IMR-90 (cell line): Measurements from ENCODE around the gene ANGPTL7. TPM values are rescaled to one million over a fixed set of nuclear protein-coding genes. Genes with fewer than 3 reads are reported as not detected.
A peak's percentile ranks its signal among the peaks of the same experiment; 100 is the strongest.

Experiments used
- ATAC-seq: fragments of 200-7000 bp; cut with Tn5 transposase; 2 replicates; pipeline ENCODE4 v1.9.1; 2020; ENCODE audit warnings: low read depth, mild to moderate bottlenecking, moderate library complexity
- BruUV-seq: library from RNA; stranded (reverse); fragments of 400-500 nt; replicated peaks from 2 replicates; lab custom pipeline; 2021; lab: Mats Ljungman, UMichigan
- CTCF ChIA-PET: fragments of 300-600 bp; formaldehyde crosslinking; extraction: SDS; loops from one replicate; lab custom pipeline; 2021; ENCODE audit warnings: antibody characterized with exemption; lab: Yijun Ruan, JAX
- POLR2A ChIA-PET: fragments of 300-600 bp; sonication (Branson Sonifier 250); formaldehyde crosslinking; loops from one replicate; lab custom pipeline; 2022; ENCODE audit warnings: antibody characterized with exemption; ENCODE audit not compliant: unreplicated experiment; lab: Charles Lee
- DNase-seq: peaks from one replicate; pipeline ENCODE4 v3.0.0; 2013
- H2AFZ ChIP-seq: replicated peaks from 2 replicates; pipeline ENCODE3; 2013; ENCODE audit warnings: low read length, mild to moderate bottlenecking; ENCODE audit not compliant: poor library complexity
- H2AK5ac ChIP-seq: 2 replicates; pipeline ENCODE4 v1.6.1; 2013; ENCODE audit warnings: low read depth, low read length, inconsistent platforms
- H2AK9ac ChIP-seq: replicated peaks from 2 replicates; pipeline ENCODE3; 2013; ENCODE audit warnings: mild to moderate bottlenecking, low read depth, low read length, moderate library complexity; ENCODE audit not compliant: poor library complexity
- H2BK120ac ChIP-seq: 2 replicates; pipeline ENCODE4 v1.6.1; 2013; ENCODE audit warnings: low read depth, low read length, inconsistent platforms
- H2BK15ac ChIP-seq: 3 replicates; pipeline ENCODE4 v1.6.1; 2013; ENCODE audit warnings: low read depth, low read length, inconsistent platforms
- H2BK20ac ChIP-seq: 2 replicates; pipeline ENCODE4 v1.6.1; 2013; ENCODE audit warnings: low read depth, mild to moderate bottlenecking, inconsistent platforms, low read length, moderate library complexity
- H2BK5ac ChIP-seq: 2 replicates; pipeline ENCODE4 v1.6.1; 2013; ENCODE audit warnings: mild to moderate bottlenecking, low read depth, low read length, inconsistent platforms; ENCODE audit not compliant: poor library complexity, severe bottlenecking
- H3K14ac ChIP-seq: replicated peaks from 2 replicates; pipeline ENCODE4 v1.6.1; 2013; ENCODE audit warnings: low read depth, low read length, inconsistent platforms
- H3K18ac ChIP-seq: 2 replicates; pipeline ENCODE4 v1.6.1; 2013; ENCODE audit warnings: low read depth, low read length, control low read depth
- H3K23ac ChIP-seq: 2 replicates; pipeline ENCODE4 v1.6.1; 2013; ENCODE audit warnings: low read depth, low read length, inconsistent platforms
- H3K27ac ChIP-seq: 2 replicates; pipeline ENCODE4 v1.5.1; 2013; ENCODE audit warnings: mild to moderate bottlenecking, control low read depth, low read length; ENCODE audit not compliant: insufficient read depth
- H3K27me3 ChIP-seq: 2 replicates; pipeline ENCODE4 v1.6.1; 2013; ENCODE audit warnings: low read length; ENCODE audit not compliant: control insufficient read depth, insufficient read depth
- H3K36me3 ChIP-seq: 2 replicates; pipeline ENCODE4 v1.6.1; 2013; ENCODE audit warnings: low read length, mixed read lengths; ENCODE audit not compliant: control insufficient read depth, insufficient read depth
- H3K4ac ChIP-seq: 2 replicates; pipeline ENCODE4 v1.6.1; 2013; ENCODE audit warnings: low read depth, low read length, inconsistent platforms
- H3K4me1 ChIP-seq: 2 replicates; pipeline ENCODE4 v1.6.1; 2013; ENCODE audit warnings: low read length, mixed read lengths; ENCODE audit not compliant: control insufficient read depth, insufficient read depth
- H3K4me2 ChIP-seq: 2 replicates; pipeline ENCODE4 v1.6.1; 2013; ENCODE audit warnings: low read depth, mild to moderate bottlenecking, control low read depth, low read length, moderate library complexity
- H3K4me3 ChIP-seq: 2 replicates; pipeline ENCODE4 v1.5.1; 2013; ENCODE audit warnings: low read depth, mild to moderate bottlenecking, control low read depth, low read length, moderate library complexity; ENCODE audit not compliant: insufficient read depth
- H3K56ac ChIP-seq: 2 replicates; pipeline ENCODE4 v1.6.1; 2013; ENCODE audit warnings: low read length, inconsistent platforms; ENCODE audit not compliant: insufficient read depth; ENCODE audit errors: extremely low read depth
- H3K79me1 ChIP-seq, 2 experiments: 2 replicates each; pipeline ENCODE4 v1.6.1; 2013; ENCODE audit warnings: low read length in 2 of 2, inconsistent platforms in 1 of 2, low read depth in 1 of 2
- H3K9ac ChIP-seq: 2 replicates; pipeline ENCODE4 v1.6.1; 2013; ENCODE audit warnings: low read depth, low read length, control low read depth
- H3K9me1 ChIP-seq: 2 replicates; pipeline ENCODE4 v1.6.1; 2013; ENCODE audit warnings: low read length, inconsistent platforms; ENCODE audit not compliant: insufficient read depth
- H3K9me3 ChIP-seq: 2 replicates; pipeline ENCODE4 v1.6.1; 2013; ENCODE audit warnings: low read length; ENCODE audit not compliant: control insufficient read depth, insufficient read depth
- H4K20me1 ChIP-seq: 2 replicates; pipeline ENCODE4 v1.6.1; 2013; ENCODE audit warnings: low read length, inconsistent platforms; ENCODE audit not compliant: insufficient read depth
- H4K5ac ChIP-seq: 2 replicates; pipeline ENCODE4 v1.6.1; 2013; ENCODE audit warnings: mild to moderate bottlenecking, low read depth, low read length, control low read depth
- H4K8ac ChIP-seq, 2 experiments: 2 replicates each; pipeline ENCODE4 v1.6.1; 2013; ENCODE audit warnings: low read depth in 2 of 2, low read length in 2 of 2, control low read depth in 1 of 2, inconsistent platforms in 1 of 2
- H4K91ac ChIP-seq: 2 replicates; pipeline ENCODE4 v1.6.1; 2013; ENCODE audit warnings: low read depth, low read length, inconsistent platforms; ENCODE audit not compliant: insufficient read depth
- BHLHE40 ChIP-seq: fragments of 150-350 bp; IDR thresholded peaks from 2 replicates; pipeline ENCODE4 v1.6.1; 2016; ENCODE audit warnings: mild to moderate bottlenecking, low read depth, low read length
- CEBPB ChIP-seq: IDR thresholded peaks from 2 replicates; pipeline ENCODE4 v1.6.1; 2012; ENCODE audit warnings: low read depth, low read length, improper control_type of control experiment
- CHD1 ChIP-seq: IDR thresholded peaks from 2 replicates; pipeline ENCODE4 v1.6.1; 2012; ENCODE audit warnings: low read depth, low read length, improper control_type of control experiment
- CTCF ChIP-seq: conservative IDR thresholded peaks from 2 replicates; pipeline ENCODE4 v1.5.1; 2012; ENCODE audit warnings: mild to moderate bottlenecking, low read depth, low read length, improper control_type of control experiment
- ELK1 ChIP-seq: fragments of 150-350 bp; IDR thresholded peaks from 2 replicates; pipeline ENCODE4 v1.6.1; 2016; ENCODE audit warnings: low read depth, mild to moderate bottlenecking, low read length, moderate library complexity, borderline replicate concordance
- FOS ChIP-seq: fragments of 150-350 bp; IDR thresholded peaks from 2 replicates; pipeline ENCODE4 v1.6.1; 2016; ENCODE audit warnings: low read depth, low read length
- MAFK ChIP-seq: IDR thresholded peaks from 2 replicates; pipeline ENCODE4 v1.6.1; 2012; ENCODE audit warnings: low read depth, low read length, improper control_type of control experiment
- MAZ ChIP-seq: IDR thresholded peaks from 2 replicates; pipeline ENCODE4 v1.6.1; 2012; ENCODE audit warnings: low read depth, mild to moderate bottlenecking, low read length, improper control_type of control experiment, moderate library complexity, borderline replicate concordance
- MXI1 ChIP-seq: IDR thresholded peaks from 2 replicates; pipeline ENCODE4 v1.6.1; 2012; ENCODE audit warnings: low read depth, mild to moderate bottlenecking, low read length, moderate library complexity, borderline replicate concordance
- NFE2L2 ChIP-seq: fragments of 150-350 bp; IDR thresholded peaks from 2 replicates; pipeline ENCODE4 v1.6.1; 2016; ENCODE audit warnings: low read depth, mild to moderate bottlenecking, low read length
- POLR2A ChIP-seq: IDR thresholded peaks from 2 replicates; pipeline ENCODE4 v1.6.1; 2012; ENCODE audit warnings: mild to moderate bottlenecking, low read depth, low read length
- RAD21 ChIP-seq: IDR thresholded peaks from 2 replicates; pipeline ENCODE4 v1.6.1; 2012; ENCODE audit warnings: low read length, improper control_type of control experiment
- RFX5 ChIP-seq: IDR thresholded peaks from 2 replicates; pipeline ENCODE4 v1.8.0; 2012; ENCODE audit warnings: low read depth, mild to moderate bottlenecking, low read length, moderate library complexity
- SMC3 ChIP-seq: fragments of 150-350 bp; IDR thresholded peaks from 2 replicates; pipeline ENCODE4 v1.6.1; 2016; ENCODE audit warnings: low read depth, mild to moderate bottlenecking, antibody characterized with exemption, low read length, moderate library complexity
- WGBS, 2 experiments: methylation state at CpG; one replicate each; pipeline versions ENCODE4 v1.1.5 to v1.1.7; 2013; ENCODE audit warnings: missing lambda C conversion rate in 2 of 2; ENCODE audit not compliant: insufficient read length in 1 of 2; ENCODE audit errors: extremely low coverage in 2 of 2; 5-methylcytosine and 5-hydroxymethylcytosine counted together
- dilution Hi-C: fragments of 300-500 bp; cut with HindIII; formaldehyde crosslinking; loops from one replicate; pipeline ENCODE4 v1.14.3; 2018; ENCODE audit warnings: low sequenced_read_pairs; ENCODE audit not compliant: unreplicated experiment
- in situ Hi-C: fragments of 300-500 bp; cut with MboI; formaldehyde crosslinking; loops from 3 replicates; pipeline ENCODE4 v1.14.3; 2019; ENCODE audit warnings: low sequenced_read_pairs, inconsistent platforms, mixed read lengths
- intact Hi-C: fragments of 100-400 bp; cut with micrococcal nuclease; formaldehyde crosslinking; loops from 2 replicates; pipeline ENCODE4 v1.10.0; 2022
- polyA plus RNA-seq, 3 experiments: library from polyadenylated mRNA; depleted of rRNA; stranded (reverse); fragments of >200 nt; gene quantifications; 2 replicates each; pipeline ENCODE4 v1.2.3, GENCODE V29; 2012; ENCODE audit warnings: low replicate concordance in 1 of 3
- total RNA-seq: library from RNA; depleted of rRNA; stranded (reverse); fragments of >200 nt; gene quantifications from 2 replicates; pipeline ENCODE4 v1.2.3, GENCODE V29; 2012

Gene ANGPTL7
- total and polyA plus RNA-seq, 2 of the 4 experiments (the other 2 are of a cell fraction): under 0.01 TPM; not detected in 1

GRCh38 chr1:11178021-11179015 is 10.8 kb upstream of the ANGPTL7 start:
- intact Hi-C loops (no loop called here), in situ Hi-C loops (no loop called here), dilution Hi-C loops (no loop called here)
- no peak; the same call in 1 of the 2 replicates for ATAC-seq
- H4K8ac ChIP-seq: no peak overlapping the region
- H3K27me3 ChIP-seq: no peaks in the 10 kb centered on the region
- no peak overlapping the region; the same call in 1 of the 2 replicates for H3K23ac ChIP-seq
- no peak overlapping the region for H3K4me3 ChIP-seq
- no peaks in the 10 kb centered on the region for H4K20me1 ChIP-seq
- peaks cover 17% of the 10 kb centered on the region for H3K4me1 ChIP-seq
- H2AFZ ChIP-seq: no peak overlapping the region
- no peak overlapping the region for H3K18ac ChIP-seq
- no peak overlapping the region for H3K4me2 ChIP-seq
- H3K4ac ChIP-seq: no peak overlapping the region
- H3K56ac ChIP-seq: no peak overlapping the region
- H3K9ac ChIP-seq: no peak overlapping the region
- no peak overlapping the region for H2BK15ac ChIP-seq
- peak; percentile 28 for DNase-seq
- H4K91ac ChIP-seq: no peak overlapping the region
- H3K9me3 ChIP-seq: no peaks in the 10 kb centered on the region
- no peak overlapping the region for H2BK20ac ChIP-seq
- H3K9me1 ChIP-seq: peaks cover 18% of the 10 kb centered on the region
- POLR2A ChIA-PET: no interaction called here
- no peak overlapping the region for H2BK120ac ChIP-seq
- H2AK5ac ChIP-seq: no peak overlapping the region
- no peak overlapping the region for H2BK5ac ChIP-seq
- no TSS peak for BruUV-seq
- no peak overlapping the region for H3K27ac ChIP-seq
- H2AK9ac ChIP-seq: no peak overlapping the region
- no peak overlapping the region for H4K5ac ChIP-seq
- no peak overlapping the region for H3K14ac ChIP-seq
- H3K79me1 ChIP-seq: peaks cover 5 to 18% of the 10 kb centered on the region in 2 experiments
- no CpG with 5 or more reads among the region's 7 CpGs for WGBS, 2 experiments
- H3K36me3 ChIP-seq: peaks cover 1% of the 10 kb centered on the region
- CTCF ChIA-PET: no interaction called here
- no peak for TF ChIP-seq MAZ
- no peak for TF ChIP-seq CEBPB
- no peak for TF ChIP-seq CHD1
- no peak for TF ChIP-seq BHLHE40
- no peak for TF ChIP-seq SMC3
- TF ChIP-seq POLR2A: no peak
- no peak for TF ChIP-seq RAD21
- TF ChIP-seq CTCF: no peak
- TF ChIP-seq FOS: no peak
- TF ChIP-seq ELK1: no peak
- no peak for TF ChIP-seq MXI1
- TF ChIP-seq RFX5: no peak
- no peak for TF ChIP-seq MAFK
- no peak for TF ChIP-seq NFE2L2
